Adrenal gland (tissue), 12 donors: ENCODE results near the gene HSBP1L1. TPM values are rescaled to one million over a fixed set of nuclear protein-coding genes. Genes with fewer than 3 reads are reported as not detected.

Experiments used
- DNase-seq, 7 donors: peaks; one replicate each; pipeline ENCODE4 v3.0.0-alpha.2; 2019 to 2020
- H3K27ac ChIP-seq, 5 donors: fragments of 200-600 bp; sonication (generic) in 4 of 5; 1 replicate in 3 of 5; 2 replicates in 2 of 5; pipeline versions ENCODE4 v1.5.1 to v1.8.0; 2016 to 2020; ENCODE audit warnings: mild to moderate bottlenecking in 1 of 5
- H3K27me3 ChIP-seq: fragments of 200-600 bp; 2 replicates; pipeline ENCODE4 v1.8.0; 2021
- H3K36me3 ChIP-seq, 2 donors: fragments of 200-600 bp; replicated peaks in 1 of 2; 1 replicate in 1 of 2; 2 replicates in 1 of 2; pipeline versions ENCODE4 v1.5.1 to v1.8.0; 2018 to 2022
- H3K4me1 ChIP-seq, 2 donors: fragments of 200-600 bp; replicated peaks in 1 of 2; 1 replicate in 1 of 2; 2 replicates in 1 of 2; pipeline versions ENCODE4 v1.5.1 to v1.8.0; 2018 to 2021
- H3K4me3 ChIP-seq, 4 donors: fragments of 200-600 bp; sonication (generic) in 3 of 4; one replicate each; pipeline ENCODE4 v1.5.1; 2016 to 2018
- H3K9me3 ChIP-seq, 3 donors: fragments of 200-600 bp; sonication (generic) in 1 of 3; replicated peaks in 1 of 3; 1 replicate in 2 of 3; 2 replicates in 1 of 3; pipeline versions ENCODE4 v1.5.1 to v1.8.0; 2016 to 2021
- POLR2A ChIP-seq, 2 donors: fragments of 450-650 bp; IDR thresholded peaks; one replicate each; pipeline ENCODE4 v1.6.1; 2017; ENCODE audit warnings: antibody characterized with exemption in 2 of 2, mild to moderate bottlenecking in 2 of 2, moderate library complexity in 1 of 2
- WGBS, 4 donors: extraction: QIAGEN DNeasy Blood & Tissue Kit in 2 of 4; methylation state at CpG; one replicate each; pipeline versions ENCODE4 v1.1.5 to v1.1.7; 2013 to 2017; 5-methylcytosine and 5-hydroxymethylcytosine counted together
- intact Hi-C, 2 donors: fragments of 100-400 bp; cut with DNase I; formaldehyde crosslinking; loops; one replicate each; pipeline versions ENCODE4 v1.14.1 to v1.15.0; 2022 to 2023
- polyA plus RNA-seq, 3 donors: library from polyadenylated mRNA; stranded (reverse); fragments of 200-250 nt in 2 of 3; fragments of 350-450 nt in 1 of 3; fragmentation: Illumina TruSeq in 1 of 3; extraction: RNeasy Lipid Tissue Mini Kit (QIAGEN cat#74804) in 1 of 3; gene quantifications; one replicate each; pipeline ENCODE4 v1.2.3, GENCODE V29; 2013 to 2014
- total RNA-seq, 9 donors: library from RNA; depleted of rRNA in 4 of 9; stranded (reverse); fragments of >200 nt in 4 of 9; fragments of 120-200 nt in 1 of 9; fragmentation: NEBNext Ultra II Directional in 1 of 9; extraction: Animal tissue kit (Norgen Biotek cat#: 25700) in 1 of 9; gene quantifications; one replicate each; pipeline versions ENCODE4 v1.1.0 to v1.2.4, GENCODE V29; 2013 to 2023
- TF ChIP-seq, protein P1 (sequence below), 6 experiments: fragments of 450-650 bp in 4 of 6; fragments of 200-600 bp in 2 of 6; sonication (generic) in 1 of 6; IDR thresholded peaks; 1 replicate in 5 of 6; 2 replicates in 1 of 6; pipeline versions ENCODE4 v1.5.1 to v1.8.0; 2016 to 2021; ENCODE audit warnings: antibody characterized with exemption in 6 of 6, mild to moderate bottlenecking in 2 of 6, moderate library complexity in 1 of 6
- donor health status: healthy with polysubstance abuse.
- donor health status: Bipolar disorder and iron deficiency.
- donor health status: DM: yes; HTN: yes; CAD: no.
- donor health status: DM: no; HTN: no; CAD: no.
- donor health status: DM: no; HTN: no; CAD: no.
- donor health status: DM: yes; HTN: yes; CAD: no.

The HSBP1L1 gene
- total and polyA plus RNA-seq, 12 donors: 17.3 to 182 (median 36.0) TPM

- H3K27ac ChIP-seq: no peak overlapping the region
- WGBS, 4 donors: 89 to 96% (median 91%) methylated on average over 14 to 15 of the region's 15 CpGs
- H3K4me1 ChIP-seq: peaks cover 6 to 38% of the 10 kb centered on the region in 2 donors
- no peaks in the 10 kb centered on the region for H3K9me3 ChIP-seq
- peak in 3 of 7 donors; percentile 4 to 47 (median 15) for DNase-seq
- no peaks in the 10 kb centered on the region for H3K27me3 ChIP-seq
- no peak overlapping the region for H3K4me3 ChIP-seq
- peaks cover 0 to 1% of the 10 kb centered on the region in 2 donors for H3K36me3 ChIP-seq
- TF ChIP-seq POLR2A (IDR thresholded peaks at IDR 0.05): no peak
- TF ChIP-seq, protein P1, sequence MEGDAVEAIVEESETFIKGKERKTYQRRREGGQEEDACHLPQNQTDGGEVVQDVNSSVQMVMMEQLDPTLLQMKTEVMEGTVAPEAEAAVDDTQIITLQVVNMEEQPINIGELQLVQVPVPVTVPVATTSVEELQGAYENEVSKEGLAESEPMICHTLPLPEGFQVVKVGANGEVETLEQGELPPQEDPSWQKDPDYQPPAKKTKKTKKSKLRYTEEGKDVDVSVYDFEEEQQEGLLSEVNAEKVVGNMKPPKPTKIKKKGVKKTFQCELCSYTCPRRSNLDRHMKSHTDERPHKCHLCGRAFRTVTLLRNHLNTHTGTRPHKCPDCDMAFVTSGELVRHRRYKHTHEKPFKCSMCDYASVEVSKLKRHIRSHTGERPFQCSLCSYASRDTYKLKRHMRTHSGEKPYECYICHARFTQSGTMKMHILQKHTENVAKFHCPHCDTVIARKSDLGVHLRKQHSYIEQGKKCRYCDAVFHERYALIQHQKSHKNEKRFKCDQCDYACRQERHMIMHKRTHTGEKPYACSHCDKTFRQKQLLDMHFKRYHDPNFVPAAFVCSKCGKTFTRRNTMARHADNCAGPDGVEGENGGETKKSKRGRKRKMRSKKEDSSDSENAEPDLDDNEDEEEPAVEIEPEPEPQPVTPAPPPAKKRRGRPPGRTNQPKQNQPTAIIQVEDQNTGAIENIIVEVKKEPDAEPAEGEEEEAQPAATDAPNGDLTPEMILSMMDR (IDR thresholded peaks at IDR 0.05): no peak
- intact Hi-C loops: no loop called here
Observed at GRCh38 chr18:79947881-79948610, 16.4 kb upstream of the HSBP1L1 start.

DNA sequence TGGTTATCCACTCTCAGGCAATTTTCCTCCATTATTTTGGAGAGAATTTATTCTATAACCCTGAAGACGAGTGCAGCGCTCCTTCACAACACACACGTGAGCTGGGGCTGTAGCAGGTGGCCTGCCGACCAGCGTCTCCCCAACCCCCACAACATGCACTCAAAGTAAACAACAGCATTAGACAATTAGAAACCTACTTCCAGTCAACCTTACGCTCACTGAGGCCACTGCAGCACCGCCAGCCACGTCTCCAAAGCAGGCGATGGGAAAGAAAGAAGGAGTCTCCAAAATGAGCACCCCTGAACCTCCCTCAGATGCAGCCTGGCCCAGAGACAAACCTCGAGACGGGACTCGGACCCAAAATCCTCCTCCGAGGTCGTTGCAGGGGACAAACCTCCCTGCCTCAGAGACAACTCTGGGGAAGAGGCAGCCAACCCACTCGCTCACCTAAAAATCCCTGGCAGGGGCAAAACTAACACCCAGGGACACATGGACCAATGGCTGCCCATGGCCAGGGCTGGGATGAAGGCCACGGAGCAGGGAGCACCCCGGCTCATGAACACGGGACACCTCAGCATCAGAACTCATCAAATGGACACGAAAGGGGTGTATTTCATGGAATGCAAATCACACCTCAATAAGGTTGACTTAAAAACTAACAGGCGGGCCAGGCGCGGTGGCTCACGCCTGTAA lies 15.6 kb upstream of the HSBP1L1 start:
- 90 to 92% (median 91%) methylated on average over 23 of the region's 23 CpGs for WGBS, 4 donors
- no peaks in the 10 kb centered on the region for H3K27me3 ChIP-seq
- TF ChIP-seq, protein P1 (IDR thresholded peaks at IDR 0.05): no peak
- no peak for TF ChIP-seq POLR2A (IDR thresholded peaks at IDR 0.05)
- peak overlapping the region in 3 of 5 donors; percentile 5 to 93 (median 80) for H3K27ac ChIP-seq
- peaks cover 6 to 38% of the 10 kb centered on the region in 2 donors for H3K4me1 ChIP-seq
- peak in 4 of 7 donors; percentile 5 to 47 (median 6) for DNase-seq
- no peak overlapping the region for H3K4me3 ChIP-seq
- intact Hi-C loops: no loop called here
- no peaks in the 10 kb centered on the region for H3K36me3 ChIP-seq
- no peaks in the 10 kb centered on the region for H3K9me3 ChIP-seq

DNA sequence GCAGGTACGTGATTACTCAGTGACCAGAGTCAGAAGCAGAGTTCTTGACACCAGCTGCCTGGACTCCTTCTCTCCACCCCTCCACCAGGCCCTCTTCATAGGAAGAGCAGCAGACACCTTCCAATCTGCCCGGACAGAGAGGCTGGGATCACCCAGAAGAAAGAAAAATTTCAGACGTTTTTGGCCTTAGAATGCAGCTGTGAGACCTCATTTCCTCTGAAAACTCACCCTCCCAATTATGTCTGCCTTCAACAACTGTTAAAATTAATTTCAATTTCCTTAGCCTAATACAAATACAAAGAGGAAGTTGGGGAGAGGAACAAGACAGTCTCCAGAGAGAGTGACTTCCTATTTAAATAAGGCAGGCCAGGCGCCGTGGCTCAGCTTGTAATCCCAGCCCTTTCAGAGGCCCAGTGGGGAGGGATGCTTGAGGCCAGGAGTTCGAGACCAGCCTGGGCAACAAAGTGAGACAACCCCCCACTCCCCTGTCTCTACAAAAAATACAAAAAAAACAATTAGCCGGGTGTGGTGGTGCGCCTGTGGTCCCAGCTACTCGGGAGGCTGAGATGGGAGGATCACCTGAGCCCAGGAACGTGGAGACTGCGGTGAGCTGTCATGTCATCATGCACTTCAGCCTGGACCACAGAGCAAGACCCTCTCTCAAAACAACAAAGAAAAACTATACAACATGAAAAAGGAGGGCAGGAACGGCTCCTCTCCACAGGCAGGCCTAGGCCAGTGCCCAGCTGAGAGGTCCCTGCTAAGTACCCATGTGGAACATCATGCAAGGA lies 14.6 kb upstream of the HSBP1L1 start:
- intact Hi-C loops: loop anchor here in 1 of 2 donors (10.0 kb wide), 1 partner anchor 265 kb away; no protein-coding TSS in a partner anchor
- H3K27ac ChIP-seq: peak overlapping the region in 4 of 5 donors; percentile 5 to 93 (median 82)
- H3K9me3 ChIP-seq: no peaks in the 10 kb centered on the region
- H3K36me3 ChIP-seq: no peaks in the 10 kb centered on the region
- peaks cover 6 to 37% of the 10 kb centered on the region in 2 donors for H3K4me1 ChIP-seq
- H3K27me3 ChIP-seq: no peaks in the 10 kb centered on the region
- TF ChIP-seq, protein P1 (IDR thresholded peaks at IDR 0.05): no peak
- TF ChIP-seq POLR2A (IDR thresholded peaks at IDR 0.05): no peak
- DNase-seq: peak in 5 of 7 donors; percentile 36 to 66 (median 50)
- H3K4me3 ChIP-seq: peak overlapping the region in 2 of 4 donors; percentile 91 to 93
- 58 to 71% (median 63%) methylated on average over 11 to 12 of the region's 12 CpGs for WGBS, 4 donors
